Panc1 (cell line): ENCODE measurements around the gene SAMD9L.

ENCODE experiments used
- CTCF ChIP-seq: fragments of 450-650 bp; IDR thresholded peaks from 2 replicates; pipeline ENCODE4 v1.5.1; 2017; ENCODE audit warnings: mild to moderate bottlenecking
- POLR2AphosphoS5 ChIP-seq: IDR thresholded peaks from 2 replicates; pipeline ENCODE4 v1.6.1; 2012; ENCODE audit warnings: mild to moderate bottlenecking, low read depth, low read length, moderate library complexity
- SIN3A ChIP-seq: IDR thresholded peaks from 2 replicates; pipeline ENCODE4 v1.6.1; 2012; ENCODE audit warnings: low read depth, mild to moderate bottlenecking, low read length, moderate library complexity, borderline replicate concordance; ENCODE audit not compliant: insufficient read depth

DNA sequence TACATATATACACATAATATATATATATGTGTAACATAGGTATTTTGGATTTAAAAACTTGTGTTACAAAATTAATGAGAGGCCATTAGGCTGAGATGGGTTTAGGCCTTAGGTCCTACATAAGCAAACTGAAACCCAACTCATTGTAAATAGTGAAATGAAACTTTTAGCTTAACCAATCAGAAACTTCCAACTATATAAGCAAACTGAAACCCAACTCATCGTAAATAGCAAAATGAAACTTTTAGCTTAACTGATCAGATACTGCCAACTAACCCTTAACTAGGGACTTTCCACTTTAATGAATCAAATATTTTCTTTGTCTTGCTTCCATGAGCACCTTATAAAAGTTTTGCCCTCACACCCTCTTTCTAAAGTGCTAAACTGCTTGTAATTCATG is 17.3 kb upstream of the SAMD9L start:
- TF ChIP-seq CTCF (no peak), POLR2AphosphoS5 (no peak), SIN3A (no peak)
